GM18873 (cell line): ENCODE results near the gene PPID.
A peak's percentile ranks its signal among the peaks of the same experiment; 100 is the strongest.
"Not testable (repeated sequence)": the region's sequence is repeated elsewhere in the genome, so short reads cannot be mapped to it uniquely, and the experiment has no call there.

Experiments
- ATAC-seq: cut with Tn5 transposase; IDR thresholded peaks from one replicate; pipeline ENCODE4 v1.9.1; 2021; ENCODE audit warnings: mild to moderate bottlenecking, moderate library complexity, moderate number of reproducible peaks; ENCODE audit not compliant: unreplicated experiment, low FRiP score

Gene PPID

GRCh38 chr4:158739600-158739999 lies 16.4 kb upstream of the PPID start:
- no peak for ATAC-seq

GRCh38 chr4:158738866-158739265 lies 15.7 kb upstream of the PPID start:
- no peak for ATAC-seq

GRCh38 chr4:158729716-158730559 lies 6.7 kb upstream of the PPID start:
- ATAC-seq: peak; percentile 82

DNA sequence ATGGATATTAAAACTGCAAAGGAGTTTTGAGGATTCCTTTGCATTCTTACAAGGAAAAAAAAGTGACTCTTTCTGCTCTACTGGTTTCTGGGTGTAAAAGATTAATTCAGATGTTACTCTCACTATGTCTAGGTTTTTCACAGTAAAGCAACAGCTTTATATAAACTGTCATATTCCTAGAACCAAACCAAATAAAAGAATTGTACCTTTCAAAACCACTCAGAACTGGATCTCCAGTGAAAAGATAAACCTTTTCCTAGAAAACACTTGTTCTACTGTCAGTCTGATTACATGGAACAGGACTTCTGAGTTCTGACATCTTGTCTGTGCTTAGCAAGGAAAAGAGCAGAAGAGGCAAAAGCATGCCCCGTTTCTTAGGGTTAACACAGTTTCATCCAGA lies 5.0 kb upstream of the PPID start:
- no peak for ATAC-seq

GRCh38 chr4:158726633-158727032 lies 3.4 kb upstream of the PPID start:
- no peak for ATAC-seq

GRCh38 chr4:158724637-158725036 lies 1.4 kb upstream of the PPID start:
- ATAC-seq: no peak

GRCh38 chr4:158722291-158722916 lies 792 bp downstream of the PPID start:
- no peak for ATAC-seq

GRCh38 chr4:158721680-158722079 lies 1.5 kb downstream of the PPID start:
- ATAC-seq: no peak

DNA sequence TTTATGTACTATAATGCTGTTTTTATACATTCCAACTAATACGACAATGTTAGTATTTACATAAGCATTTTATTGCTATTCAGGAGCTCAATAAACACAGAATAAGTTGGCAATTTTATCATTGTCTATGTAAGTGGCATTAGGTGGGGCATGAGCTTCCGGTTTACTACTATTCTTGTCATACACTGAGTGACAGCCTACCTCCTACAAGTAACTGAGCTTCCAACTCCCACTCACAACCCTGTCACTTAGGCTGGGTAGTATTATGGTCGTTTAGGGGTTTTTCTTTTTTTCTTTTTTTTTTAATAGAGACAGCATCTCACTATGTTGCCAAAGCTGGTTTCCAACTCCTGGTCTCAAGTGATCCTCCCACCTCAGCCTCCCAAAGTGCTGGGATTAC lies 7.4 kb downstream of the PPID start:
- no peak for ATAC-seq

GRCh38 chr4:158714937-158715336 lies 8.3 kb downstream of the PPID start:
- ATAC-seq: no peak

DNA sequence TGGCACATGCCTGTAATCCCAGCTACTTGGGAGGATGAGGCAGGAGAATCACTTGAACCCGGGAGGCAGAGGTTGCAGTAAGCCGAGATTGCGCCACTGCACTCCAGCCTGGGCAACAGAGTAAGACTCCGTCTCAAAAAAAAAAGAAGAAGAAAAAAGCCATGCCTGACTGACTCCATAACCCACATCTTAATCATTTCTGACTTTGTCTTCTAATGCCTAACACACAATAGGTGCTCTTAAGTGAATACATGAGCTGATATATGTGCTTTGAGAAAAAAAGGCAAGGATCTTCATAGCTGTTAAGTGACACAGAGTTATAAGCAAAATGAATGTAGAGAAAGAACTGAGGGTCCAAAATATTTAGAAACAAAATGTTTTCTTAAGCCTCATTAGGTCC lies 10.6 kb downstream of the PPID start:
- not testable (repeated sequence) for ATAC-seq

GRCh38 chr4:158710814-158711213 lies 12.4 kb downstream of the PPID start:
- no peak for ATAC-seq

- ATAC-seq: no peak
These were observed 18.9 kb downstream of the PPID start for GRCh38 chr4:158704274-158704673.

DNA sequence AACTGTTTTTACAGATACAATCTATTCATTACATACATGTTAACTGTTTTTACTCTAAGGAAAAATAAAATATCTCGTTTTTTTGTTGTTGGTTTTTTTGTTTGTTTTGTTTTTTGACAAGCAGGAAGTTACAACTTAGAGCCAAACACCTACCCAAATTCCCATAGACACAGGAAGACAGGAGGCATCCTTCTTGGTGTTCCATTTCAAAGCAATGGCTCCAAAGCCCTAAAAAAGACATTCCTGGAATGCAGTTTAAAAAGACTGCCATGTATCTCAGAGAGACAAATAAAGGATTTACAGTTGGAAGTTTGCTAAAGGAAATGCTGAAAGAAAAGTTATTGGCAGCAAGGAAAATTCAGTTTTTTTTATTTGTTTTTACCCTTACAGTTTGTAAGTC lies 34.4 kb downstream of the PPID start:
- ATAC-seq: no peak

DNA sequence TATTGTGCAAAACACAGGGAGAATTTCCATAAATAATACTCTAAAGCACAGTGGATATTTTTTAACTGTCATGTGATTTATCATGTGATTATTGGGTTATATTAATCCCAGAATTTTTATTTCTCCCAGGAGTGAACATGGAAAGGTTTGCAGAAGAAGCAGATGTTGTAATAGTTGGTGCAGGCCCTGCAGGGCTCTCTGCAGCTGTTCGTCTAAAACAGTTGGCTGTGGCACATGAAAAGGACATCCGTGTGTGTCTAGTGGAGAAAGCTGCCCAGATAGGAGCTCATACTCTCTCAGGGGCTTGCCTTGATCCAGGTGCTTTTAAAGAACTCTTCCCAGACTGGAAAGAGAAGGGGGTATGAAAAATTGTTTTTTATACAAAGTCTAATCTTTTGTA lies 41.1 kb downstream of the PPID start:
- no peak for ATAC-seq

GRCh38 chr4:158681629-158682028 lies 41.6 kb downstream of the PPID start:
- no peak for ATAC-seq

DNA sequence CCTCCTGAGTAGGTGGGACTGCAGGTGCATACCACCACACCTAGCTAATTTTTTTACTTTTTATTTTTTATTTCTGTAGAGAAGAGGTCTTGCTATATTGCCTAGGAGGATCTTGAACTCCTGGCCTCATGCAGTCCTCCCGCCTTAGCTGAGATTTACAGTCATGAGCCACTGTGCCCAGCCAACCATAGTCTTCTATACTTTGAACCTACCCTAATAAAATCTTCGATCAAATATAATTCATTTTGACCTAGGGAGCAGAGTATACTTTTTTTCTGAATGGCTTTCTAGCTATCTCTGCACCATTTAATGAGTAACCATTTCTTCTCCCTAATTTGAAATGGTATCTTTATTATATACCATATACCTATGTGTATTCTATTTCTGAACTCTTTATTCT lies 44.4 kb downstream of the PPID start:
- no peak for ATAC-seq

DNA sequence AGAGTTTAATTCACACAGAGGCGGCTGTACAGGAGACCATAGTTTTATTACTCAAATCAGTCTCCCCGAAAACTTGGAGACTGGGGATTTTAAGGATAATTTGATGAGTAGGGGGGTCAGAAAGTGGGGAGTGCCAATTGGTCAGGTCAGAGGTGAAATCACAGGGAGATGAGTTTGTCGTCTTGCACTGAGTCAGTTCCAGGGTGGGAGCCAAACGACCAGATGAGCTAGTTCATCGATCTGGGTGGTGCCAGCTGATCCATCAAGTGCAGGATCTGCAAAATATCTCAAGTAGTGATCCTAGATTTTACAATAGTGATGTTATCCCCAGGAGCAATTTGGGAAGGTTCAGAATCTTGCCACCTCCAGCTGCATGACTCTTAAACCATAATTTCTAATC lies 47.1 kb downstream of the PPID start:
- no peak for ATAC-seq

GRCh38 chr4:158673633-158674032 lies 49.6 kb downstream of the PPID start:
- no peak for ATAC-seq

GRCh38 chr4:158671915-158672806 lies 51.0 kb downstream of the PPID start, which contains the start of gene ETFDH:
Gene ETFDH, plus strand, starts transcription at chr4:158672296. Its CDS starts 161 bp downstream, at chr4:158672457.
- ATAC-seq: peak; percentile 90

DNA sequence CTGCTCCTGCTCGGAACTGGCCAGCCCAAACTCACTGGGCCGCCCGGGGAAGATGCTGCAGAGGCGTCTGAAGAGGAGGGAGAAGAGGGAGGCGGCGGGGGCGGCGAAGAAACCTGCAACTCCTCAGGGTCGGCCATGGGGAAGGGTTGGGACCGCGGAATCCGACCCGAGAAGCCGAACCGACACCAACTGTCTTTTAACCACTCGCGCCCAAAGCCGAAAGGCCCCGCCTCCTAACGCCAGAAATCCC lies 51.6 kb downstream of the PPID start, which contains the start of gene C4orf46:
C4orf46 (minus strand) TSS at position 223 of the 250 bp plus-strand sequence; CDS start at position 137, 86 bp downstream.
- no peak for ATAC-seq
